NCI-H526 treated with DMSO at 0.1 percent for 48 hours (cell line): ENCODE results near the gene NPTN.

ENCODE experiments used
- DNase-seq: peaks from one replicate; lab custom pipeline; 2025; lab: John Stamatoyannopoulos, UW

The NPTN gene

GRCh38 chr15:73518180-73518862 is 114.9 kb downstream of the NPTN start:
- DNase-seq = peak; percentile 52

GRCh38 chr15:73517566-73517965 is 115.6 kb downstream of the NPTN start:
- no peak for DNase-seq

- DNase-seq = no peak
Observed at GRCh38 chr15:73515527-73515926, 117.7 kb downstream of the NPTN start.
